NT2/D1 (cell line): ENCODE results near the gene UBE2F.

ENCODE experiments used
- DNase-seq: peaks from one replicate; pipeline ENCODE4 v3.0.0-alpha.2; 2011; ENCODE audit warnings: low read depth, low spot score
- H3K27me3 ChIP-seq: 2 replicates; pipeline ENCODE4 v1.6.0; 2011; ENCODE audit warnings: mild to moderate bottlenecking; ENCODE audit not compliant: insufficient read length, insufficient read depth
- H3K36me3 ChIP-seq: 2 replicates; pipeline ENCODE4 v1.6.1; 2011; ENCODE audit warnings: mild to moderate bottlenecking, low read length, mixed read lengths; ENCODE audit not compliant: insufficient read depth, insufficient read length
- H3K4me1 ChIP-seq: 2 replicates; pipeline ENCODE4 v1.5.1; 2011; ENCODE audit not compliant: insufficient read depth, insufficient read length
- H3K4me3 ChIP-seq: 2 replicates; pipeline ENCODE4 v1.5.1; 2011; ENCODE audit warnings: low read depth; ENCODE audit not compliant: insufficient read length
- H3K9ac ChIP-seq: 2 replicates; pipeline ENCODE4 v1.6.0; 2011; ENCODE audit warnings: low read depth; ENCODE audit not compliant: insufficient read length
- H3K9me3 ChIP-seq: 2 replicates; pipeline ENCODE4 v1.5.1; 2011; ENCODE audit warnings: mild to moderate bottlenecking, low read length; ENCODE audit not compliant: insufficient read depth
- SUZ12 ChIP-seq: IDR thresholded peaks from 2 replicates; pipeline ENCODE4 v1.6.1; 2011; ENCODE audit not compliant: insufficient read length, insufficient read depth; ENCODE audit errors: extremely low read depth
- YY1 ChIP-seq: IDR thresholded peaks from 2 replicates; pipeline ENCODE4 v1.6.1; 2011; ENCODE audit not compliant: insufficient read length, insufficient read depth
- ZNF274 ChIP-seq: IDR thresholded peaks from 2 replicates; pipeline ENCODE4 v1.6.1; 2011; ENCODE audit warnings: mild to moderate bottlenecking, low read depth, low read length

The UBE2F gene

DNA sequence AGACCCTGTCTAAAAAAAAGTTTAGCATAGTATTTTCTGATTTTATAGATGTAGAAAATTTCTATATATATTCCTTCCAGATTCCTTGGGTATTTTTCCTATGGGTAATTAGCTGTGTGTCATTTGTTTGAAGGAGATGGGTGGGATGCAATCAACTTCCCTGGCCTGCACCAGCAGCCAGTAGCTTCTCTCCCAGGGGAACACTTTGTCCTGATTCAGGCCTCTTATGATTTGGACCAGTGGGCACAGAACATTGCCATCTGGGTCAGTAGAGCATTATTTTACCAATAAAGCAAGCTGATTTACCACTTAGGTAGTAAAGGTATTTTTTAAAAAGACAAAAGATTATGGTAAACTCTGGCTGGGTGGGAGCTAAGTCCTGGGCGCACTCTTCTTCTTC lies 26.9 kb downstream of the UBE2F start:
- Histone ChIP-seq H3K4me1 (no peaks in the 10 kb centered on the region), H3K27me3 (no peaks in the 10 kb centered on the region), H3K4me3 (no peak overlapping the region), H3K9me3 (no peaks in the 10 kb centered on the region), H3K9ac (no peak overlapping the region), H3K36me3 (peaks cover 26% of the 10 kb centered on the region)
- TF ChIP-seq ZNF274 (no peak), SUZ12 (no peak), YY1 (no peak)
- no peak for DNase-seq

DNA sequence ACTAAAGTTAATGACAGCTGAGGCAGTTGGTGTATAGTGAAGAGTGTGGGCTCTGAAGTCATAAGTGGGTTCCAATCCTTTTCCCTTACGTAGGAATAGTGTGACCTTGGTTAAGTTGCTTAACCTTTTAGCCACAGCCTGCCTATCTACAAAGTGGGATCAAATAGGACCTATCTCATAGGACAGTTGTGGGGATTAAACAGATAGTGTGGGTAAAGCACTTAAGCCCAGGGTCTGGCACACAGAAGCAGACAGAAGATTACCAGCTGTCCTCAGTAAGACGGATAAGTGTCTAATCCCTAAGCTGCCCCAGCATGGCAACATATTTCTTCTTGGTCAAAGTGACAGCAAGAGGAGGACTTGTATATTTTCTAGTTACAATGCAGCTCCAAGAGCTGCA lies 28.2 kb downstream of the UBE2F start:
- no peak for DNase-seq
- Histone ChIP-seq H3K9me3 (no peaks in the 10 kb centered on the region), H3K36me3 (peaks cover 21% of the 10 kb centered on the region), H3K4me1 (no peaks in the 10 kb centered on the region), H3K27me3 (no peaks in the 10 kb centered on the region), H3K9ac (no peak overlapping the region), H3K4me3 (no peak overlapping the region)
- TF ChIP-seq ZNF274 (no peak), SUZ12 (no peak), YY1 (no peak)

DNA sequence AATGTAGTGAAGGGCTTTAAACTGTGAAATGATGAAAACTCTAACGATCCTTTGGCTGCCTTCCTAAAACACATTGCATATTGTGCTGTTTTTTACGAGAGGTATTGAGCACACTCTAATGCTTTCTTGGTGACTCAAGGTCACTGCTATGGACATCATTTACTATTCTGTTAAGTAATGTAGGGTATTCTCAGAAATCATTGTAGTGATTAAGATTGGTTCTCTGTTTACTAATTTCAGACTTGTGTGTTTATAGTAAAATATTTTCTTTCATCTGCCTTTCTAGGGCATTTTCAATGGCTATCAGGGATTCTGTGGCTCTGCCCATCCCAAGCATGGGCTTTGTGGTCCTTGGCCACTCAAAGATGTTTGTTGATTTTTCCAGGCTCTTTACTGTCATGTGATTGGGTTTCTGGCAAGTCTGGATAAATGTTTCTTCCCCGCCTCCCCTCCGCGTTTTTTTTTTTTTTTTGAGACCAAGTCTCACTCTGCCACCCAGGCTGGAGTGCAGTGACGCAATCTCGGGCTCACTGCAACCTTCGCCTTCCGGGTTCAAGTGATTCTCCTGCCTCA lies 29.3 kb downstream of the UBE2F start:
- no peaks in the 10 kb centered on the region for H3K4me1 ChIP-seq
- peaks cover 19% of the 10 kb centered on the region for H3K36me3 ChIP-seq
- DNase-seq, result no peak
- no peak overlapping the region for H3K4me3 ChIP-seq
- TF ChIP-seq ZNF274 (no peak), YY1 (no peak), SUZ12 (no peak)
- H3K9ac ChIP-seq, result no peak overlapping the region
- no peaks in the 10 kb centered on the region for H3K9me3 ChIP-seq
- no peaks in the 10 kb centered on the region for H3K27me3 ChIP-seq

DNA sequence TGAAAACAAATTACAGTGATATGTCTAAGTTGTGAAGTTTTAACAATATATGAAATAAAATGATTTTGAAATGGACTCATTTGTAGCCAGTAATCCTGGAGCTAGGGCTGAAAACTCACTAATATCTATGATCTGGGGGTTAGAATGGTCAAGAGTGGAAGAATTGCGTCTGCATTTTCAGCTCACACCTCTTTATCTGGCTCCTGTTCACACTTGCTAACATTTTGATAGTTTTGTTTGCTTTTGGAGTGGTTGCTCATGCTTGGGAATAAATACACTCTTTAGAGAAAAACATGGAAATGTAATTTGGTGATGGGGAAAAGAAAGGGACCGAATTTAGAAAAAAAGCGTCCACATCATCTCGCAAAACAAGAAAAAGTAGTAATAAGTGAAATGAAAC lies 30.7 kb downstream of the UBE2F start:
- Histone ChIP-seq H3K4me1 (no peaks in the 10 kb centered on the region), H3K27me3 (no peaks in the 10 kb centered on the region), H3K9ac (no peak overlapping the region), H3K36me3 (peaks cover 11% of the 10 kb centered on the region), H3K4me3 (no peak overlapping the region), H3K9me3 (no peaks in the 10 kb centered on the region)
- DNase-seq, result no peak
- TF ChIP-seq ZNF274 (no peak), YY1 (no peak), SUZ12 (no peak)

DNA sequence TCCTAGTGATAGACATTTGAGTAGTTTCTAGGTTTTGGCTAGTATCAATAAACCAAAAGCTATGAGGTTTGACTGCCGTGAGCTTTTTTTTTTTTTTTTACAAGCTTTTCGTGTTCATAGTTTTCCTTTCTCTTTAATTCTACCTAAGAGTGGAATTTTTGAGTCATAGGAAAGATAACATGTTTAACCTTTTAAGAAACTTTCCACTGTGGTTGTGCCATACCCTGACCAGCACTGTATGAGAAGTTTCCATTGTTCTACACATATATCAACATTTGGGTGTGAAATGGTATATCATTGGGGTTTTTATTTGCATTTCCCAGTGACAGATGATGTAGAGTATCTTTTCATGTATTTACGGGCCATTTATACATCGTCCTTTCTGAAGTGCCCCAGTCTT lies 31.7 kb downstream of the UBE2F start:
- H3K27me3 ChIP-seq, result no peaks in the 10 kb centered on the region
- no peaks in the 10 kb centered on the region for H3K4me1 ChIP-seq
- H3K9ac ChIP-seq, result no peak overlapping the region
- no peak overlapping the region for H3K4me3 ChIP-seq
- TF ChIP-seq SUZ12, result no peak
- TF ChIP-seq YY1, result no peak
- no peak for TF ChIP-seq ZNF274
- DNase-seq, result no peak
- H3K9me3 ChIP-seq, result no peaks in the 10 kb centered on the region
- peaks cover 7% of the 10 kb centered on the region for H3K36me3 ChIP-seq

DNA sequence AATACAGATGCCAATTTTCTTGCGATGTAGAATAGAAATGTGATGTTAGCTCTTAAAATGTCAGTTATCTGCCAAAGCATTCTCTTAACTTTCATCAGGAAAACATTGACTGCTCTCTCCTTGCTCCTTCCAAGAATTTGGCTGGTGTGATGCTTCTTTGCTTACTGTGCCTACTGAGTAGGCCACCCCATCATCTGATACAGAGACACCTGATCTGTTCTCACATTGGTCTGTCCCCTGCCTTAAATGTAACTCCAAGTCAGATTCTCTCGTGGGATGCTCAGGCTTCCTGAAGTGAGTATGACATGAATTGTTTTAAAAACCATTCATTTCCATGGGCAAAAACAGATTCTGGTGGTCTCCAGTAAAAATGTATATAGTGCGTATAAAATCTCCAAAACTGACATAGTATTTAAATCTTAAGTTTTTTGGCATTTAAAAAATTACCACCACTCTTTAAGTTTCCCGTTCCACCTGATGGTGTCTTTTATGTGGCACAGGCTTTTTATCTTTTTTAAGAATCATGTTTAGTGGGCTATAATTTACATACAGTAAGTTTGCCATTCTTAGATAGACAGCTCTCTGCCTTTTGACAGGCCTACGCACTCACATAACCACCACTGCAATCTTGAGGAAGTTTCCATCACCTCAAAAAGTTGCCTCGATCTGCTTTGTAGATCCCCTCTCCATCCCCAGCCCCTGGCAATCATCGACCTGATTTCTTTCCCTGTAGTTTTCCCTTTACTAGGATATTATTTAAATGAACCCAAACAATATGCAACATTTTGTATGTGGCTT lies 36.6 kb downstream of the UBE2F start:
- Histone ChIP-seq H3K36me3 (peaks cover 10% of the 10 kb centered on the region), H3K9me3 (no peaks in the 10 kb centered on the region), H3K27me3 (no peaks in the 10 kb centered on the region), H3K9ac (no peak overlapping the region), H3K4me3 (no peak overlapping the region), H3K4me1 (no peaks in the 10 kb centered on the region)
- no peak for DNase-seq
- TF ChIP-seq ZNF274 (no peak), YY1 (no peak), SUZ12 (no peak)

DNA sequence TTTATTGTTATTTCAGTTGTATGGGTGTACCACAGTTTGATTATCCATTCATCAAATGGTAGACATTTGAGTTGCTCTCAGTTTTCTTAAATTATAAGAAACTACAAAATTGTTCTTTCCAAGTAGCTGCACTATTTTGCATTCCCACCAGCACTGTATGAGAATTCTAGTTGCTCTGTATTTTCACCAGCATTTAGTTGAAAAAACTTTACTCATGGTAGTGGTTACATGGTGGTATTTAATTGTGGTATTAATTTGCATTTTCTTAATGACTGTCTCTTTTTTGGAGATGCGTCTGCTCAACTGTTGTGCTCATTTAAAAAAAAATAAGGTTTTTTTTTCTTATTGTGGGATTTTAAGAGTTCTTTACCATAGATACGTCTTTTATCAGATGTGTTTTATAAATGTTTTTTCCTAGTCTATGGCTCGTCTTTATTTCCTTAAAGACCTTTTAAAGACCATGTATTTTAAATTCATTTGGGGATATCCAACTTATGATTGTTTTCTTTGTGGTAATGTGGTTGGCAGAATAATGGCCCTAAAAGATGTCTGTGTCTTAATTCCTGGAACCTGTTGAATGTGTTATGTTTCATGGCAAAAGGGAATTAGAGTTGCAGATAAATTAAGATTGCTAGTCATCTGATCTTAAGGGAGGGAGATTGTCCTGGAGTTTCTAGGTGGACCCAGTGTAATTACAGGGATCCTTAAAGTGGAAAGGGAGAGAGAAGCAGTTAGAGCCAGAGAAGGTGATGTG lies 37.4 kb downstream of the UBE2F start:
- H3K27me3 ChIP-seq, result no peaks in the 10 kb centered on the region

More for the DNA sequence above, 37.4 kb downstream of the UBE2F start:
- no peak overlapping the region for H3K9ac ChIP-seq
- DNase-seq, result no peak
- peaks cover 10% of the 10 kb centered on the region for H3K36me3 ChIP-seq
- H3K9me3 ChIP-seq, result no peaks in the 10 kb centered on the region
- TF ChIP-seq ZNF274 (no peak), YY1 (no peak), SUZ12 (no peak)
- H3K4me1 ChIP-seq, result no peaks in the 10 kb centered on the region
- no peak overlapping the region for H3K4me3 ChIP-seq
